ENCODE data around the gene LNPK.

GRCh38 chr2:175947073-175947472, 55.0 kb downstream of the LNPK start:
- TF ChIP-seq, protein P1, sequence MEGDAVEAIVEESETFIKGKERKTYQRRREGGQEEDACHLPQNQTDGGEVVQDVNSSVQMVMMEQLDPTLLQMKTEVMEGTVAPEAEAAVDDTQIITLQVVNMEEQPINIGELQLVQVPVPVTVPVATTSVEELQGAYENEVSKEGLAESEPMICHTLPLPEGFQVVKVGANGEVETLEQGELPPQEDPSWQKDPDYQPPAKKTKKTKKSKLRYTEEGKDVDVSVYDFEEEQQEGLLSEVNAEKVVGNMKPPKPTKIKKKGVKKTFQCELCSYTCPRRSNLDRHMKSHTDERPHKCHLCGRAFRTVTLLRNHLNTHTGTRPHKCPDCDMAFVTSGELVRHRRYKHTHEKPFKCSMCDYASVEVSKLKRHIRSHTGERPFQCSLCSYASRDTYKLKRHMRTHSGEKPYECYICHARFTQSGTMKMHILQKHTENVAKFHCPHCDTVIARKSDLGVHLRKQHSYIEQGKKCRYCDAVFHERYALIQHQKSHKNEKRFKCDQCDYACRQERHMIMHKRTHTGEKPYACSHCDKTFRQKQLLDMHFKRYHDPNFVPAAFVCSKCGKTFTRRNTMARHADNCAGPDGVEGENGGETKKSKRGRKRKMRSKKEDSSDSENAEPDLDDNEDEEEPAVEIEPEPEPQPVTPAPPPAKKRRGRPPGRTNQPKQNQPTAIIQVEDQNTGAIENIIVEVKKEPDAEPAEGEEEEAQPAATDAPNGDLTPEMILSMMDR (IDR thresholded peaks at IDR 0.05; ENCODE audit: poor library complexity) = no peak
- TF ChIP-seq EZH2 (IDR thresholded peaks at IDR 0.05; ENCODE audit: borderline replicate concordance) = no peak
- TF ChIP-seq EZH2phosphoT487 (IDR thresholded peaks at IDR 0.05; ENCODE audit: low read depth, severe bottlenecking, unreplicated experiment) = no peak

All from hepatocyte (in vitro differentiated cells).